Immature natural killer cell (primary cell): Measurements from ENCODE around the gene PLCB2. TPM values are rescaled to one million over a fixed set of nuclear protein-coding genes. Genes with fewer than 3 reads are reported as not detected.

Source experiments
- DNase-seq, 3 donors: peaks; one replicate each; pipeline ENCODE4 v3.0.0; 2022; ENCODE audit warnings: mixed read lengths in 1 of 3
- H3K27ac Mint-ChIP-seq, 6 donors: one replicate each; pipeline ENCODE4 v1.8.0; 2020; ENCODE audit warnings: mixed read lengths in 6 of 6, mild to moderate bottlenecking in 5 of 6, inconsistent platforms in 4 of 6, moderate library complexity in 3 of 6
- H3K27me3 Mint-ChIP-seq, 3 donors: one replicate each; pipeline ENCODE4 v1.8.0; 2020 to 2021; ENCODE audit warnings: low read depth in 3 of 3, mild to moderate bottlenecking in 3 of 3, mixed read lengths in 3 of 3, moderate library complexity in 3 of 3, inconsistent platforms in 1 of 3
- H3K36me3 Mint-ChIP-seq, 3 donors: one replicate each; pipeline ENCODE4 v1.8.0; 2020; ENCODE audit warnings: mixed read lengths in 3 of 3, inconsistent platforms in 2 of 3, mild to moderate bottlenecking in 2 of 3
- H3K4me1 Mint-ChIP-seq, 2 donors: one replicate each; pipeline ENCODE4 v1.8.0; 2020; ENCODE audit warnings: inconsistent platforms in 2 of 2, mild to moderate bottlenecking in 2 of 2, mixed read lengths in 2 of 2, moderate library complexity in 1 of 2
- H3K4me3 Mint-ChIP-seq, 5 donors: one replicate each; pipeline ENCODE4 v1.8.0; 2020; ENCODE audit warnings: mild to moderate bottlenecking in 5 of 5, mixed read lengths in 5 of 5, inconsistent platforms in 3 of 5, moderate library complexity in 3 of 5
- H3K9me3 Mint-ChIP-seq, 6 donors: one replicate each; pipeline ENCODE4 v1.8.0; 2020; ENCODE audit warnings: mild to moderate bottlenecking in 6 of 6, mixed read lengths in 6 of 6, inconsistent platforms in 4 of 6, moderate library complexity in 3 of 6
- polyA plus RNA-seq, 3 donors: library from polyadenylated mRNA; unstranded; fragments of 300-500 nt; fragmentation: Illumina TruSeq; gene quantifications; one replicate each; pipeline ENCODE4 v1.2.3, GENCODE V29; 2021

PLCB2 gene
- polyA plus RNA-seq, 3 donors from 2014 or later = 18.0 to 57.0 (median 24.2) TPM

DNA sequence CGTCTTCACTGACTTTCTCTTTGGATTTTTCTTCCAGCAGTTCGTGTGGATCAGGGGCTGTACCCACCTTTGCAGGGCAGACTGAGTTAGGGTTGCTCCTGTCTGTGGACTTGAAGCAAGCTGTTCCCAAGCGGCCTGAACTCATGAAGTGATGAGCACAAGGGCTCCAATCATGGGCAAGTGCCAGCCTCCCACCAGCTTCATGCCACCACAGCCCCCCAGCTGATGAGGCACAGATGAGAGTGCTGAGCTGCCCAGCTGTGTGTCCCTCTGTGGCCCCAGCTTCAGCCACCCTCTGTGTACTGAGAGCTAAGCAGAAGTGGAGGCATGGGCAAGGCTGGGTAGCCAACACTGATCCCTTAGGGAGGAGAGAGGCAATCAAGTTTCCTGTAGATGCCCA lies 3.3 kb upstream of the PLCB2 start:
- DNase-seq = no peak
- peaks cover 77 to 81% of the 10 kb centered on the region in 2 donors for H3K4me1 Mint-ChIP-seq
- H3K9me3 Mint-ChIP-seq = no peaks in the 10 kb centered on the region
- peaks cover 2 to 4% (median 3%) of the 10 kb centered on the region in 3 donors for H3K27me3 Mint-ChIP-seq
- H3K36me3 Mint-ChIP-seq = no peaks in the 10 kb centered on the region
- H3K4me3 Mint-ChIP-seq = no peak overlapping the region
- H3K27ac Mint-ChIP-seq = peak overlapping the region in 2 of 6 donors; percentile 33 to 56

DNA sequence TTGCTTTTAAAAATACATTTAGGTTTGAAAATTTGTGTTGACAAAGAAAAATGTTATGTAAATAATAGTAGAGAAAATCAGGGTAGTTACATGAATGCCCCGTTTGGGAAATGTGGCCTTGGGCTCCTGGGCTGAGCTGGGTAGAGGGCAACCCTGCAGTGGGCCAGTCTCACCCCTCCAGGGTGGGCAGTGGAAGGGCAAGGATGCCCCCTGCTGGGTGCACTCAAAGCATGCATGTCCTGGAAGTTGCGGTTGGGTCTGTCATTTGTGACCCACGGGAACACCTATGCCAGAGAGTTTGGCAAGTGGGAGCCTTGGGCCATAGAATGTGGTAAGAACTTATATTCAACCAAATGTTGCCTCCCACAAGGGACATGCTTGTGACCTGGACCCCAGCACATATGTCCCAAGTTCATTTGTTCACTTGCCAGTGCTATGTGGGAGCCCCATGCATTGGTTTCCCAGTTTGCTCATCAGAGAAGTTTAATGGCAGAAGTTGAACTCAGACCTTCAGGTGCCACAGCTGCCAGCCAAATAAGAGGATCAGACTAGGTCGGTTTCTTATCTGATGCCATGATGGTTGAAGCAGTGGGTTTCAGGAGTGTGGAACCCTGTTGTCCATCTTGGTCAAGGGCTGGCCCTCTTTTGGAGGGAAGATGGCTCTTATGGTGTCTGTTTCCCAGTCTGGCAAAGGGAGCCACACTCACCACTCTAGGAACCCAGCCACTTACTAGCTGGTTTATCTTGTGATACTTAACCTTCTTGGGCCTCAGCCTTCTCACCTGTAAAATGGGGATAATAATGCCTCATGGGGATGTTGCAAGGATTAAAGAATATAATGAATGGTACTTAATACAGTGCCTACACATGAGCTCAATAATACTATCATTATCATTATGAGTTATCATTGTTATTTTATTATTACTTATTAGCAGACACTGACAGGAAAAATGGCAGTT lies 2.5 kb upstream of the PLCB2 start:
- DNase-seq = peak; percentile 50 to 64 (median 59)
- Mint-ChIP-seq H3K9me3 (no peaks in the 10 kb centered on the region), H3K27me3 (peaks cover 2 to 4% (median 3%) of the 10 kb centered on the region in 3 donors), H3K4me1 (peaks cover 76 to 81% of the 10 kb centered on the region in 2 donors), H3K27ac (peak overlapping the region; percentile 87 to 97 (median 93)), H3K36me3 (no peaks in the 10 kb centered on the region), H3K4me3 (peak overlapping the region; percentile 80 to 99 (median 95))

DNA sequence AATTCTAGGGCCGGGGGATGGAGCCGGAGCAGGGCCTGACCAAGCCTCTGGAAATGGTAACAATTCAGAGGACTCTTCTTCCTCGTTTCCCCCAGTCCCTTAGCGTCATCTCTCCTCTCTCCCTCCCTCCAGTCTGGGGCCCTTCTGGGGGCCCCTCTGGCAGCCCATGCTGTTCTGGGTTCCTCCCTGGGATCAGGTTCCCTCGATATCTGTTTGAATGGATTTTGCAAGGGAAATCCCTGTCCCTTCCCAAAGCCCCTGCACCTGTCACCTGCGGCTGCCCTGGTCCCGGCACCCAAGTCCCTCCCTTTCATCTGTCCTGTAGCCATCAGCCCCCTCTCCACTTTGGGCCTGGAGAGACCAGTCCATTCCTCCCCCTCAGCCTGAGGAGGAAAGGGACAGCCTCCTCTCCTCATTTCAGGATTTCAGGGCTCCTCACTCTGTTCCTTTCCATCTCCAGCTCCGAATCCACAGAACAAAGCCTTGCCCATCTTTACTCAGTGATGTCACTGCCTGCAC lies 1.7 kb upstream of the PLCB2 start:
- Mint-ChIP-seq H3K27me3 (peaks cover 2 to 4% (median 3%) of the 10 kb centered on the region in 3 donors), H3K36me3 (peaks cover 0 to 3% (median 0%) of the 10 kb centered on the region in 3 donors), H3K27ac (peak overlapping the region; percentile 90 to 97 (median 94)), H3K9me3 (no peaks in the 10 kb centered on the region), H3K4me1 (peaks cover 75 to 81% of the 10 kb centered on the region in 2 donors), H3K4me3 (peak overlapping the region; percentile 94 to 99 (median 97))
- no peak for DNase-seq

DNA sequence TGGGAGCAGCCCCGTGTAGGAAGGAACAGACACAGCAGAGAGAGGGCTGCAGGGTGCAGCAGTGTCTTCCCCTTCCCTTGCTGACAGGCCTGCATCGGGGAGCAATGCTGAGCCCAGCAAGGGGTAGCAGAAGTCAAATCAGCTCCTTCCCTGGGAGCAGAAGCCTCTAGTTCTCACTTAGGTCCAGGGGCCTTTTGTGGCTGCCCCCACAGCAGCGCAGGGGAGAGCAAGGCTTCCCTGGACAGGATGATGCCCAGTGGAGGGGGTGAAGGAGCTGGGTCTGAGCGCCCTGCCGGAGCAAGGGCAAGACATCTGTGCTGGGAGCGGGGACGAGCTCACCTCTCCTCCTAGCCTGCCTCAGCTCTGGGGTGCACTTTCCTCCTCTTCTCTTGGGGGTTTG lies 827 bp downstream of the PLCB2 start:
- H3K36me3 Mint-ChIP-seq = peaks cover 0 to 10% (median 0%) of the 10 kb centered on the region in 3 donors
- peak overlapping the region; percentile 90 to 97 (median 94) for H3K27ac Mint-ChIP-seq
- H3K4me3 Mint-ChIP-seq = peak overlapping the region; percentile 94 to 99 (median 97)
- peaks cover 0 to 5% (median 4%) of the 10 kb centered on the region in 3 donors for H3K27me3 Mint-ChIP-seq
- peaks cover 61 to 65% of the 10 kb centered on the region in 2 donors for H3K4me1 Mint-ChIP-seq
- DNase-seq = no peak
- no peaks in the 10 kb centered on the region for H3K9me3 Mint-ChIP-seq

DNA sequence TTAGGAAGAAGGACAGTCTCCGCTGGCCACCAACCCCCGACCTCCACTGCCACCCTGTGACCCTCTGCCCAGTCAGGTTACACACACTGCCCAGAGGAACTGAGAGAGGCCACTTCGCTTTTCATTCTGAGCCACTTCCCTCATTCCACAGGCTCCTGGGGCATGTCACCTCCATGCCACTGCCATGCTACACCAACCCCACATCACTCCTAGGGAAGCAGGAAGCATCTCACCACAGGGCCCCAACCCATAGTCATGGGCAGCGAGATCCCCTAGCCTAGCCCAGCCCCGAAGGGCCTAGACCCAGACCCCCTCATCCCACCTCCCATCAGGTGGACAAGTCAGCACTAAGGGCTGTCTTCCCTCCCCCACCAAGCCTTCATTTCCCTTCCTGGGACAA lies 1.4 kb downstream of the PLCB2 start:
- Mint-ChIP-seq H3K4me3 (peak overlapping the region; percentile 94 to 99 (median 97)), H3K36me3 (peaks cover 0 to 10% (median 0%) of the 10 kb centered on the region in 3 donors), H3K9me3 (no peaks in the 10 kb centered on the region), H3K27ac (peak overlapping the region; percentile 90 to 97 (median 94)), H3K4me1 (peaks cover 61 to 62% of the 10 kb centered on the region in 2 donors), H3K27me3 (peaks cover 0 to 5% (median 4%) of the 10 kb centered on the region in 3 donors)
- DNase-seq = no peak

DNA sequence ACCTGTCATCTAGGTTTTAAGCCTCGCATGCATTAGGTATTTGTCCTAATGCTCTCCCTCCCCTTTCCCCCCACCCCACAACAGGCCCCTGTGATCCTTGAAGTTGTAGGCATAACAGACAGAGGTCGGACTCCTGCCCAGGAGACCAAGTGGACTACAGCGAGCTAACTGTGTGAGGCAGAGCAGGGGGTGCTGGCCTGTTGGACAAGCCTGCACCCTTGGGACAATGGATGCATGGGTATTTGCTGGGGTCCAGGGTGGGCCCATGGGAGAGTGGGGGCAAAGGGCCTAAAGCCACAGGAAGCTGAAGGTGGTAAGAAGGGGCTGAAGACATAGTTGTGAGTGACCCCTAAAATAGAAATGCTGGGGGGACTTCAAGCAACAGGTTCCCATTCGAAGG lies 2.5 kb downstream of the PLCB2 start:
- peaks cover 59 to 61% of the 10 kb centered on the region in 2 donors for H3K4me1 Mint-ChIP-seq
- no peaks in the 10 kb centered on the region for H3K9me3 Mint-ChIP-seq
- peak overlapping the region; percentile 13 to 99 (median 51) for H3K4me3 Mint-ChIP-seq
- H3K36me3 Mint-ChIP-seq = peaks cover 6 to 18% (median 7%) of the 10 kb centered on the region in 3 donors
- H3K27ac Mint-ChIP-seq = peak overlapping the region in 2 of 6 donors; percentile 35 to 64
- no peak for DNase-seq
- H3K27me3 Mint-ChIP-seq = peaks cover 0 to 5% (median 4%) of the 10 kb centered on the region in 3 donors

DNA sequence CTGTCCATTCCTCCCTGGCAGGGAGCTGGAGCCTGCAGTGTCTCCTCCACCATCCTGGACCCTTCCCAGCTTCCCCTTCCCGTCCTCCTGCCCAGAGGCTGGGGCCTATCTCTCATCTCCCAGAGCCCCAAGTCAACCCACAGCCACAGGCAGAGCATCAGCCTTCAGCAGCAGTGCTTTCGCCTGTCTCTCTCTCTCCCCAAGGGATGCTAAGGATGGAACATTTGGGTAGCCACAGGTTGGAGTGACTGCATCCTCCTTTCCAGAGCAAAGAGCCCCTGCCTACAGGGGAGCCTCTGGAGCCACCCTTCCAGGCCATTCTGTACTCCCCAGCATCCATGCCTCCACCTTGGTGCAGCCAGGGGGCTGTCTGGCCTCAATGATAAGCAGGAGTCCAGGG lies 4.2 kb downstream of the PLCB2 start:
- Mint-ChIP-seq H3K4me1 (peaks cover 45 to 53% of the 10 kb centered on the region in 2 donors), H3K27ac (peak overlapping the region in 2 of 6 donors; percentile 35 to 55), H3K9me3 (no peaks in the 10 kb centered on the region), H3K36me3 (peaks cover 15 to 32% (median 18%) of the 10 kb centered on the region in 3 donors), H3K27me3 (peaks cover 0 to 5% (median 2%) of the 10 kb centered on the region in 3 donors), H3K4me3 (no peak overlapping the region)
- no peak for DNase-seq

DNA sequence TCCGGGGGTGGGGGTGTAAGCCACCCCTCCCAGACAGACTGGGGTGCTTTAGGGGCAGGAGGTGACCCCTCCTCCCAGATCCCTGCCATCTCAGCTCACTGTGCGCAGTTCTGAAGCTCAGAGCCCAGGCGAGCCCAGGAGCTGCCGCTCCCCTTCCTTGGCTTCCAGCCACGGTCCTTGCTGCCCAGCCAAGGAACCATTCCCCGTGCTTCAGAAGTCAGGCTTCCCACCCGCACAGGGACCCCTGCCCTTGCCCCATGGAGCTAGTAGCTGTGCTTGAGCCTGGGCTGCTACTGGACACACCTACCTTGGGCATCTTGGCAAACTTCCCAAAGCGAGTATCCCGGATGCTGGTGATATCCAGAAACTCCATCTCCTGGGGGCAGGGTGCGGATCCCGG lies 4.8 kb downstream of the PLCB2 start:
- Mint-ChIP-seq H3K36me3 (peaks cover 15 to 33% (median 18%) of the 10 kb centered on the region in 3 donors), H3K27me3 (peaks cover 0 to 5% (median 2%) of the 10 kb centered on the region in 3 donors), H3K9me3 (no peaks in the 10 kb centered on the region), H3K4me3 (no peak overlapping the region), H3K4me1 (peaks cover 42 to 49% of the 10 kb centered on the region in 2 donors), H3K27ac (no peak overlapping the region)
- no peak for DNase-seq

DNA sequence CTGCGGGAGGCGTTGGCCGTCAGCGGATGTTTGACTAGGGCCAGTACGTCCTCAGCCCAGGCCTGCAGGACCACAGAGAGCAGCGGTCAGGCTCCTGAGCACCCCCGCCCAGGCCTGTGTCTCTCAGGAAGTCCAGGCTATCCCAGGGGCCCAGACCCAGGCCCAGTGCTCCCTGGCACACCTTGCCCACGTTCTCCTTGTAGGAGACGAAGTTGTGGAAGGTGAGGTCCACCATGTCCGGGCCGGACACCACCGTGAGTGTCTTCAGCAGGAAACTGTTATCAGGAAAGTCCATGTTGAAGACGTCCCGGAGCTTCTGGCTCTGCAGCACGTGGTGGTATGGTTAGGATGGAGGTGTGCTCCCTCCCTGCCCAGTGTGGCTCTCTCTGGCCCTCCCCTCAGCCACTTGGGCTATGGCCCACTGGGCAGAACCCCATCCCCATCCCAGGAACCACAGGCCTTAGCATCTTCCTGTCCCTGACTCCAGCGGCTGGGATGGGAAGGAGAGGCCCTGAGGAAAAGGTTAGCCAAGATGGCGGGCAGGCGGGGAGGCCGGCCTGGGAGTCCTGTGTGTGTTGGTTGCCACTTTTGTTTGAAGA lies 5.3 kb downstream of the PLCB2 start:
- Mint-ChIP-seq H3K36me3 (peaks cover 20 to 39% (median 24%) of the 10 kb centered on the region in 3 donors), H3K9me3 (no peaks in the 10 kb centered on the region), H3K27ac (no peak overlapping the region), H3K4me3 (no peak overlapping the region), H3K27me3 (peaks cover 0 to 4% (median 2%) of the 10 kb centered on the region in 3 donors), H3K4me1 (peaks cover 41 to 49% of the 10 kb centered on the region in 2 donors)
- no peak for DNase-seq

DNA sequence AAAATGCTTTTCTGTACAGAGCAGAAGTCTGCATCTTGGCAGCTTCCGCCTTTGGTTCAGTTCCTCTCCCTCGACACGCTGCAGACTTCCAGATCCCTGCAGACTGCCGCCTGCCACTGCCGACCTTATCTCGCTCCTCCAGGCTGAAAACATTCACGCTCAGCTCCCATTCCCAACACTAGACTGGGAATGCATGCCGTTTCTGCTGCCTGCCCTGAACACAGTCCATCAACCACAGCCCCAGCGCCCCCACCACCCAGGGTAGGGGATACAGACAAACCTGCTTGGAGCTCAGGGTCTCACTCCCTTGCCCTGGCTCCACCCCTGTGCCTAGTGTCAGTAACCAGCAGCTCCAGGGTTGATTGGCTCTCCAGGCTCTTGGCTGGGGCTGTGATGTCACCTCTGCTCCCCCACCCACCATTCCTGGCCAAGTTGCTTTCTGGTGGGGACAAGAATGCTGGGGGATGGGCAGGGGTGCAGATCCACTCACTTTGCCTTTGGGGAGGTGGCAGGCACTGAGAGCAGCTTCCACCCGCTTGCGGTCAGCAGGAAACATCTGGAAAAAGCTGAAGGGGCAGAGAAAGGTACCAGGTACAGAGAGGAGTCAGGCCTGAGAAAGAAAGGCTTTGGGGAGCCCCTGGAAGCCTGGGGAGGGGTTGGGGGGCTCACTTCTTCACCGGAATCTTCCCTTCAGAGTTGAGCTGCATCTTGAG lies 6.1 kb downstream of the PLCB2 start:
- Mint-ChIP-seq H3K4me3 (no peak overlapping the region), H3K9me3 (no peaks in the 10 kb centered on the region), H3K27ac (peak overlapping the region in 1 of 6 donors; percentile 22), H3K4me1 (peaks cover 40 to 46% of the 10 kb centered on the region in 2 donors), H3K27me3 (peaks cover 0 to 4% (median 0%) of the 10 kb centered on the region in 3 donors), H3K36me3 (peaks cover 20 to 47% (median 24%) of the 10 kb centered on the region in 3 donors)
- no peak for DNase-seq

DNA sequence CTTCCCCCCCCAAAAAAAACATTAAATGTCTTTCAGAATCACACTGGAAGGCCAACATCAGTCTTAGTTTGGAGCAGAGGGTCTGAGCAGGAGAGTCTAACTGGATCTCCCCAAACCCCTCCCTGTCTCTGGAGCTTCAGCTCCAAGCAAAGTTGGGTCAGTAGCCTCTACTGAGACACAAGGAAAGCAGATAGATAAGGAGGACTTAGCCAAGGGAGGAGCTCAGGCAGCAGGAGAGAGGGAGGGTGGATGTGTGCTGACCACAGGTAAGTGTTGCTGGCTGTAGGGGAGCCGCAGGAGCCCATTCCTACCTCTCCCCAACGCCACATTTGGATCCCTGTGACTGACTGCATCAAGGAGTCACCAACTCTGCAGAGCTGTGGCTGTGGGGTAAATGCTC lies 7.0 kb downstream of the PLCB2 start:
- Mint-ChIP-seq H3K27me3 (peaks cover 0 to 4% (median 0%) of the 10 kb centered on the region in 3 donors), H3K27ac (peak overlapping the region in 1 of 6 donors; percentile 50), H3K4me1 (peaks cover 33 to 38% of the 10 kb centered on the region in 2 donors), H3K36me3 (peaks cover 20 to 51% (median 24%) of the 10 kb centered on the region in 3 donors), H3K4me3 (no peak overlapping the region), H3K9me3 (no peaks in the 10 kb centered on the region)
- DNase-seq = no peak

DNA sequence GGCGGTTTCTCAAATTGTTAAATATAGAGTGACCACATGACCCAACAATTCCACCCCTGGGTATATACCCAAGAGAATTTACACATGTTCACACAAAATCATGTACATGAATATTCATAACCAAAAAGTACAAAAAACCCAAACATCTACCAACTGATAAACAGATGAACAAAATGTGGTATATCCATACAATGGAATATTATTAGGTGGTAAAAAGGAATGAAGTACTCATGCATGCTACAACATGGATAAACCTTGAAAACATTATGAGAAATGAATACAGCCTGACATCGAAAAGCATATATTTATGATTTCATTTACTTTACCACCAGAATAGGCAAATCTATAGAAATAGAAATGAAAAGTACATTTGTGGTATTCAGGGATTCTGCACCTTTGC lies 7.4 kb downstream of the PLCB2 start:
- Mint-ChIP-seq H3K9me3 (no peaks in the 10 kb centered on the region), H3K27ac (no peak overlapping the region), H3K36me3 (peaks cover 20 to 55% (median 24%) of the 10 kb centered on the region in 3 donors), H3K4me1 (peaks cover 29 to 34% of the 10 kb centered on the region in 2 donors), H3K4me3 (no peak overlapping the region), H3K27me3 (peaks cover 0 to 4% (median 0%) of the 10 kb centered on the region in 3 donors)
- no peak for DNase-seq
